D721Med (cell line): ENCODE measurements around the gene PANK4.

Experiments used
- DNase-seq: peaks from one replicate; pipeline ENCODE4 v3.0.0; 2011; ENCODE audit warnings: low spot score; ENCODE audit not compliant: insufficient read length
- FAIRE-seq: peaks from 2 replicates; lab custom pipeline; 2011; peaks lifted over from hg19 to GRCh38; lab: Jason Lieb, UNC
- CTCF ChIP-seq: IDR thresholded peaks from 2 replicates; pipeline ENCODE4 v1.5.1; 2012; ENCODE audit warnings: mild to moderate bottlenecking, control low read depth; ENCODE audit not compliant: insufficient read depth; ENCODE audit errors: missing control alignments

The PANK4 gene

GRCh38 chr1:2506007-2506860, 20.2 kb downstream of the PANK4 start:
- DNase-seq, result no peak

GRCh38 chr1:2505461-2505994, 20.9 kb downstream of the PANK4 start:
- TF ChIP-seq CTCF, result no peak
- FAIRE-seq (no peak), DNase-seq (no peak)

More at GRCh38 chr1:2506007-2506860, 20.2 kb downstream of the PANK4 start:
- FAIRE-seq, result no peak
- TF ChIP-seq CTCF, result no peak

- TF ChIP-seq CTCF, result no peak
- FAIRE-seq (no peak), DNase-seq (no peak)
Measured at GRCh38 chr1:2504949-2505272, 21.5 kb downstream of the PANK4 start.

- no peak for DNase-seq
- FAIRE-seq, result no peak
- no peak for TF ChIP-seq CTCF
Measured at GRCh38 chr1:2504225-2504948, 22.0 kb downstream of the PANK4 start.

GRCh38 chr1:2503554-2504224, 22.7 kb downstream of the PANK4 start:
- no peak for DNase-seq
- no peak for FAIRE-seq
- TF ChIP-seq CTCF, result no peak

GRCh38 chr1:2502661-2503553, 23.5 kb downstream of the PANK4 start:
- FAIRE-seq (no peak), DNase-seq (no peak)
- no peak for TF ChIP-seq CTCF
